DOHH2 (cell line): ENCODE data around the gene NELFB.
"Not testable (repeated sequence)": the region's sequence is repeated elsewhere in the genome, so short reads cannot be mapped to it uniquely, and the experiment has no call there.

Experiments
- H3F3A ChIP-seq: fragments of 200-600 bp; sonication (generic), shearing (Covaris generic); 2 replicates; pipeline ENCODE4 v1.6.0; 2016; ENCODE audit warnings: antibody characterized with exemption, mild to moderate bottlenecking; ENCODE audit not compliant: control insufficient read depth, insufficient read depth
- H3K27ac ChIP-seq: fragments of 200-600 bp; sonication (generic); 2 replicates; pipeline ENCODE4 v1.5.1; 2014; ENCODE audit warnings: low read depth, mild to moderate bottlenecking, low read length, moderate library complexity
- H3K27me3 ChIP-seq: fragments of 200-600 bp; sonication (generic); 2 replicates; pipeline ENCODE4 v1.6.1; 2014; ENCODE audit warnings: mild to moderate bottlenecking, low read length, mixed read lengths; ENCODE audit not compliant: control insufficient read depth
- H3K36me3 ChIP-seq: fragments of 200-600 bp; sonication (generic); 2 replicates; pipeline ENCODE4 v1.6.1; 2014; ENCODE audit warnings: mild to moderate bottlenecking, low read length, moderate library complexity, mixed read lengths; ENCODE audit not compliant: control insufficient read depth
- H3K4me1 ChIP-seq: fragments of 200-600 bp; sonication (generic); 2 replicates; pipeline ENCODE4 v1.6.1; 2014; ENCODE audit warnings: mild to moderate bottlenecking, low read length, mixed read lengths; ENCODE audit not compliant: control insufficient read depth
- H3K4me2 ChIP-seq: fragments of 200-600 bp; sonication (generic); 2 replicates; pipeline ENCODE4 v1.6.0; 2014; ENCODE audit warnings: mild to moderate bottlenecking, low read length, moderate library complexity
- H3K4me3 ChIP-seq: fragments of 200-600 bp; sonication (generic); 2 replicates; pipeline ENCODE4 v1.5.1; 2014; ENCODE audit warnings: mild to moderate bottlenecking, low read length, mixed read lengths
- H3K79me2 ChIP-seq: fragments of 200-600 bp; sonication (generic); 2 replicates; pipeline ENCODE4 v1.6.1; 2014; ENCODE audit warnings: mild to moderate bottlenecking, low read length, mixed read lengths; ENCODE audit not compliant: control insufficient read depth
- H3K9me2 ChIP-seq: fragments of 200-600 bp; sonication (generic); replicated peaks from 2 replicates; pipeline ENCODE4 v1.6.1; 2014; ENCODE audit warnings: mild to moderate bottlenecking, low read length, mixed read lengths; ENCODE audit not compliant: control insufficient read depth
- H3K9me3 ChIP-seq: fragments of 200-600 bp; sonication (generic); 2 replicates; pipeline ENCODE4 v1.6.1; 2014; ENCODE audit warnings: antibody characterized with exemption, low read length, mixed read lengths; ENCODE audit not compliant: control insufficient read depth, insufficient read depth
- H4K20me1 ChIP-seq: fragments of 200-600 bp; sonication (generic); 2 replicates; pipeline ENCODE4 v1.6.0; 2014; ENCODE audit warnings: low read depth, mild to moderate bottlenecking, antibody characterized with exemption, low read length, moderate library complexity; ENCODE audit not compliant: control insufficient read depth, insufficient read depth
- CTCF ChIP-seq: fragments of 200-600 bp; sonication (generic); IDR thresholded peaks from one replicate; pipeline ENCODE4 v1.5.1; 2014; ENCODE audit warnings: antibody characterized with exemption, mild to moderate bottlenecking, low read depth, low read length; ENCODE audit not compliant: poor library complexity, severe bottlenecking
- EZH2phosphoT487 ChIP-seq: fragments of 200-600 bp; sonication (generic); IDR thresholded peaks from 2 replicates; pipeline ENCODE4 v1.6.1; 2017; ENCODE audit warnings: borderline replicate concordance, mild to moderate bottlenecking, antibody characterized with exemption, low read length, moderate library complexity, mixed read lengths

Gene NELFB

DNA sequence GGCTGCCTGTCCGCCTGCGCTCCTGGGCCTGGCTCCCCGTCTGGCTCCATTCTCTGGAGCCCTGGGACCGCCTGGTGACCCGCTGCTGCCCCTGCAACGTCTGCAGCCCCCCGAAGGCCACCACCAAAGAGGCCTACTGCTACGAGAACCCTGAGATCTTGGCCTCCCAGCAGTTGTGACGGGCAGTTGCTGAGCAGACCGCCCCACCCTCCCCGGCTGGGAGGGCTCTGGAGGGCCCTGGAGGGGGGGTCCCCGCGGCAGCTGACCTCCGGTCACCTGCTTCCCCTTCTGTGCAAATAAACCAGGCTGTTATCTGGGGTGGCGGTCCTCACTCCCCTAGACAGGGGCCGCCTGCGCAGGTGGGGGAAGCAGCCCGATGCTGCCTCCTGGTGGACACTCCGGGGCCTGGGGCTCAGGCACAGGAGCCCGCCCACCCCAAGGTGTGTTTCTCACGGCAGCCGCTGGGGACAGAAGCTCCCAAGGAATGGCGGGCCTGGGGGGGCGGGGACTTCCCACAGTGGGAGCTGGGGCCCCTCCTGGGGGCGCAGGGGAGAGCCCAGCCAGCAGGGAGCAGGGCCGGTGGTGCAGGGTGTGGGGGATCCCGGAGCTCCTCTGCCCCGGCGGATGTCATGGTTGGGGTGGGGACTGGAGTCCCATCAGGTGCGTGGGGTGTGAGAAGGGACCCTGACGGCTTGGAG lies 18.7 kb upstream of the NELFB start:
- peak overlapping the region; percentile 59 for H3K4me3 ChIP-seq
- TF ChIP-seq EZH2phosphoT487 (no peak), CTCF (peak; percentile 100)
- H3K9me2 ChIP-seq, result no peaks in the 10 kb centered on the region
- H3F3A ChIP-seq, result no peaks in the 10 kb centered on the region
- no peaks in the 10 kb centered on the region for H3K27me3 ChIP-seq
- peaks cover 52% of the 10 kb centered on the region for H3K4me1 ChIP-seq
- H4K20me1 ChIP-seq, result no peaks in the 10 kb centered on the region
- H3K4me2 ChIP-seq, result peak overlapping the region; percentile 66
- peaks cover 3% of the 10 kb centered on the region for H3K36me3 ChIP-seq
- H3K9me3 ChIP-seq, result no peaks in the 10 kb centered on the region
- H3K27ac ChIP-seq, result peak overlapping the region; percentile 24; the same call in 1 of the 2 replicates
- H3K79me2 ChIP-seq, result peaks cover 35% of the 10 kb centered on the region

GRCh38 chr9:137236936-137237421 lies 18.1 kb upstream of the NELFB start:
- Histone ChIP-seq H3K4me1 (peaks cover 53% of the 10 kb centered on the region), H3K4me3 (peak overlapping the region; percentile 59), H3K27ac (peak overlapping the region; percentile 24; the same call in 1 of the 2 replicates)

GRCh38 chr9:137237759-137238726 lies 17.1 kb upstream of the NELFB start:
- Histone ChIP-seq H3K27ac (no peak overlapping the region), H3F3A (peaks cover 9% of the 10 kb centered on the region), H3K9me3 (no peaks in the 10 kb centered on the region), H3K27me3 (no peaks in the 10 kb centered on the region), H4K20me1 (peaks cover 14% of the 10 kb centered on the region), H3K36me3 (peaks cover 19% of the 10 kb centered on the region), H3K4me1 (peaks cover 63% of the 10 kb centered on the region), H3K4me3 (peak overlapping the region; percentile 27; the same call in 1 of the 2 replicates), H3K9me2 (no peaks in the 10 kb centered on the region), H3K79me2 (peaks cover 51% of the 10 kb centered on the region), H3K4me2 (peak overlapping the region; percentile 66)
- TF ChIP-seq CTCF, result no peak
- TF ChIP-seq EZH2phosphoT487, result no peak

More at GRCh38 chr9:137236936-137237421, 18.1 kb upstream of the NELFB start:
- peaks cover 2% of the 10 kb centered on the region for H3F3A ChIP-seq
- H3K79me2 ChIP-seq, result peaks cover 41% of the 10 kb centered on the region
- no peaks in the 10 kb centered on the region for H3K9me2 ChIP-seq
- no peaks in the 10 kb centered on the region for H3K9me3 ChIP-seq
- H3K27me3 ChIP-seq, result no peaks in the 10 kb centered on the region
- peak overlapping the region; percentile 66 for H3K4me2 ChIP-seq
- H4K20me1 ChIP-seq, result peaks cover 4% of the 10 kb centered on the region
- H3K36me3 ChIP-seq, result peaks cover 8% of the 10 kb centered on the region
- TF ChIP-seq CTCF (no peak), EZH2phosphoT487 (no peak)

DNA sequence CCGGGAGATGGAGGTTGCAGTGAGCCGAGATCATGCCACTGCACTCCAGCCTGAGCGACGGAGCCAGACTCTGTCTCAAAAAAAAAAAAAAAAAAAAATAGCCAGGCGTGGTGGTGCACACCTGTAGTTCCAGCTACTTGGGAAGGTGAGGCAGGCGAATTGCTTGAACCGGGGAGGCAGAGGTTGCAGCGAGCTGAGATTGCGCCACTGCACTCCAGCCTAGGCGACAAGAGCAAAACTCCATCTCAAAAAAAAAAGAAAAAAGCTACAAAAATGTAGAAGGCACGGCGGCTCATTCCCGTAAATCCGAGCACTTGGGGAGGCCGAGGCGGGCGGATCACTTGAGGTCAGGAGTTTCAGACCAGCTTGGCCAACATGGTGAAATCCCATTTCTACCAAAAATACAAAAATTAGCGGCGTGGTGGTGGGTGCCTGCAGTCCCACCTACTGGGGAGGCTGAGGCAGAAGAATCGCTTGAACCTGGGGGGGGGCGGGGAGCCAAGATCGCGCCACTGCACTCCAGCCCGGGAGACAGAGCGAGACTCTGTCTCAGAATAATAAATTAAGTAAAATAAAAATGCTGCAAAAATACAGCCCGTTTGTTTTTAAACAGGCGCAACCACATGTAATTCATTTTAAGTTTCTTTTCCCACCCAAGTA lies 15.5 kb upstream of the NELFB start:
- Histone ChIP-seq H3K79me2 (peaks cover 52% of the 10 kb centered on the region), H3K4me2 (peak overlapping the region; percentile 66), H3K27ac (peak overlapping the region; percentile 85), H3K36me3 (peaks cover 29% of the 10 kb centered on the region), H3K4me1 (peaks cover 69% of the 10 kb centered on the region), H3K4me3 (peak overlapping the region; percentile 81), H4K20me1 (peaks cover 21% of the 10 kb centered on the region)
- H3K9me2 ChIP-seq, H3F3A ChIP-seq, H3K9me3 ChIP-seq, H3K27me3 ChIP-seq: not testable (repeated sequence)
